K562 (cell line): ENCODE results near the gene UBFD1. TPM values are rescaled to one million over a fixed set of nuclear protein-coding genes. Genes with fewer than 3 reads are reported as not detected.

Source experiments
- ATF1 ChIP-seq, 2 experiments: fragments of 450-650 bp in 1 of 2; IDR thresholded peaks; 2 replicates each; pipeline ENCODE4 v1.6.1; 2016; ENCODE audit warnings: missing compliant biosample characterization in 1 of 2, missing genetic modification characterization in 1 of 2
- CBX5 ChIP-seq: IDR thresholded peaks from 2 replicates; pipeline ENCODE4 v1.6.1; 2014; ENCODE audit warnings: low read depth, borderline replicate concordance
- CTCF ChIP-seq, 3 experiments: IDR thresholded peaks in 2 of 3; conservative IDR thresholded peaks in 1 of 3; 2 replicates each; pipeline ENCODE4 v1.5.1; 2011 to 2012; ENCODE audit warnings: low read length in 3 of 3, mild to moderate bottlenecking in 3 of 3, control low read depth in 2 of 3, improper control_type of control experiment in 1 of 3, inconsistent platforms in 1 of 3, low read depth in 1 of 3, mixed read lengths in 1 of 3, moderate library complexity in 1 of 3; ENCODE audit not compliant: insufficient read depth in 2 of 3
- MED1 ChIP-seq: sonication (generic); formaldehyde crosslinking; IDR thresholded peaks from 2 replicates; pipeline ENCODE4 v1.8.1; 2023; ENCODE audit warnings: missing genetic modification reagents, borderline replicate concordance
- MYC ChIP-seq, 2 experiments: fragments of 250-450 bp in 1 of 2; sonication (Bioruptor Pico) in 1 of 2; IDR thresholded peaks; 2 replicates each; pipeline versions ENCODE4 v1.5.1 to v1.6.1; 2012 to 2021; ENCODE audit warnings: low read depth in 2 of 2, borderline replicate concordance in 1 of 2, improper control_type of control experiment in 1 of 2, low read length in 1 of 2, mild to moderate bottlenecking in 1 of 2, moderate library complexity in 1 of 2
- NR4A1 ChIP-seq, 2 experiments: fragments of 250-450 bp in 1 of 2; fragments of 450-650 bp in 1 of 2; sonication (Bioruptor Pico) in 1 of 2; IDR thresholded peaks; 2 replicates each; pipeline versions ENCODE4 v1.4.0 to v1.6.1; 2016 to 2020; ENCODE audit warnings: mild to moderate bottlenecking in 2 of 2, missing compliant biosample characterization in 1 of 2, missing genetic modification characterization in 1 of 2, moderate library complexity in 1 of 2
- NRF1 ChIP-seq, 2 experiments: fragments of 450-650 bp; IDR thresholded peaks in 1 of 2; conservative IDR thresholded peaks in 1 of 2; 2 replicates each; pipeline ENCODE4 v1.6.1; 2014; ENCODE audit warnings: mild to moderate bottlenecking in 2 of 2
- PCBP1 ChIP-seq: fragments of 200-400 bp; formaldehyde crosslinking; IDR thresholded peaks from 2 replicates; pipeline ENCODE4 v1.6.1; 2018; ENCODE audit warnings: mild to moderate bottlenecking, low read depth, low read length; ENCODE audit not compliant: poor library complexity, severe bottlenecking
- PCBP2 ChIP-seq: fragments of 200-400 bp; formaldehyde crosslinking; IDR thresholded peaks from 2 replicates; pipeline ENCODE4 v1.6.1; 2018; ENCODE audit warnings: low read length, low read depth, mild to moderate bottlenecking, moderate library complexity; ENCODE audit not compliant: poor library complexity, severe bottlenecking
- POU5F1 ChIP-seq: fragments of 150-350 bp; IDR thresholded peaks from 2 replicates; pipeline ENCODE4 v1.6.1; 2014; ENCODE audit warnings: borderline replicate concordance, low read length, low read depth, mild to moderate bottlenecking; ENCODE audit not compliant: partially characterized antibody
- RUNX1 ChIP-seq: sonication (generic); IDR thresholded peaks from 2 replicates; pipeline ENCODE4 v1.6.1; 2016; ENCODE audit warnings: antibody characterized with exemption, low read depth
- USF1 ChIP-seq: sonication (generic); formaldehyde crosslinking; IDR thresholded peaks from 2 replicates; pipeline ENCODE4 v1.9.0; 2022; ENCODE audit warnings: mild to moderate bottlenecking, missing genetic modification reagents
- XRCC4 ChIP-seq: IDR thresholded peaks from one replicate; pipeline ENCODE4 v1.6.1; 2011; ENCODE audit not compliant: insufficient read depth, insufficient read length; ENCODE audit errors: extremely low read depth
- polyA plus RNA-seq, 8 experiments: library from polyadenylated mRNA; depleted of rRNA in 4 of 8; stranded (reverse) in 5 of 8; unstranded in 3 of 8; fragments of >200 nt; fragmentation: Nextera tagmentation in 2 of 8; fragmentation: Illumina TruSeq in 1 of 8; extraction: Ambion mirVana in 2 of 8; extraction: Trizol in 1 of 8; gene quantifications; 2 replicates each; pipeline versions ENCODE4 v1.2.1 to v1.2.3, GENCODE V29; 2011 to 2014; ENCODE audit warnings: inconsistent platforms in 1 of 8, missing spikeins in 1 of 8
- total RNA-seq, 7 experiments: library from RNA; depleted of rRNA in 6 of 7; stranded (reverse); fragments of >200 nt in 6 of 7; fragmentation: Illumina TruSeq in 2 of 7; extraction: Trizol in 2 of 7; gene quantifications; 2 replicates each; pipeline versions ENCODE4 v1.2.1 to v1.2.3, GENCODE V29; 2011 to 2021; ENCODE audit warnings: low replicate concordance in 1 of 7
- TF ChIP-seq, protein P1 (sequence below): IDR thresholded peaks from 3 replicates; pipeline ENCODE4 v1.6.1; 2011; ENCODE audit warnings: borderline replicate concordance, mild to moderate bottlenecking, moderate library complexity; ENCODE audit not compliant: insufficient read length; ENCODE audit errors: extremely low read depth
- TF ChIP-seq, protein P2 (sequence below): fragments of 250-450 bp; sonication (Bioruptor Pico); IDR thresholded peaks from 2 replicates; pipeline ENCODE4 v1.9.0; 2021; ENCODE audit warnings: mild to moderate bottlenecking, inconsistent platforms

The UBFD1 gene
- total and polyA plus RNA-seq, 9 of the 15 experiments (the other 6 are each of a cell fraction or from before 2014, with no cell fraction given): 10.7 to 66.2 (median 34.0) TPM

DNA sequence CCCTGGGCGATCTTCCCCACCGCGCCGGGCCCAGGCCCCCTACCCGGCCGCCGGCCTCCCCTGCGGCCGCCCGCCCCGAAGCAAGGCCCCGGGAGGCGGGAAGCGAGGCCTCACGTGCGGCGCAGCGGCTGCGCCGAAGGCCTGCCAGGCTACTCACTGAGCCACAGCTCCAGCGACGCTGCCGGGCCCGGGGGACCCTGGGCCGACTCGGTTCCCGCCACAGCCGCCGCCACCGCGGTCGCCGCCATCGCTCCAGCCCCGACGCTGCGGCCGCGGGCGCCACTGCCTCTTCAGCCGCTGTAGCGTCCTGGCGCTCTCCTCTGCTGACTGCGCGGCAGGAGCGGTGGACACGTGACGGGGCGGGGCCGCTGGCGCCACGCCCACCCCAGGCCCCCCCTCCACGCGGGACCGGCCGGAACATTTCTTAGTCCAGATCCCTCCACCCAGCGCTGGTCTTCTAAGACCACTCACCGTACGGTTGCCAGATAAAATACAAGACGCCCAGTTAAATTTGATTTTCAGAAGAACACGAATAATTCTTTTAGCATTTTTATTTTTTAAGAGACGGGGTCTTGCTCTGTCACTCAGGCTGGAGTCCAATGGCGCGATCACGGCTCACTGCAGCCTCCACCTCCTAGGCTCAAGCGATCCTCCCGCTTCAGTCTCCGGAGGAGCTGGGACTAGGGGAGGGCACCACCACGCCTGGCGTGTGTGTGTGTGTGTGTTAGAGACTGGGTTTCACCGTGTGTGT is 47.2 kb upstream of the UBFD1 start, which contains the start of gene GGA2 (continued):
- TF ChIP-seq MED1 (CRISPR knock-in tag) (no peak), POU5F1 (no peak), NR4A1 (CRISPR knock-in tag; IDR thresholded peaks at IDR 0.05) (no peak), NR4A1 (tag; IDR thresholded peaks at IDR 0.05) (peak; percentile 66; the same call in 1 of the 2 replicates), PCBP1 (no peak), XRCC4 (no peak), CTCF (IDR thresholded peaks at IDR 0.05 in 2 of 3, conservative IDR thresholded peaks at IDR 0.05 in 1 of 3; ENCODE audit: insufficient read depth in 2 of 3, low read depth in 1 of 3, low read length in 3 of 3) (no peak), RUNX1 (no peak), USF1 (CRISPR knock-in tag) (peak; percentile 96), NRF1 (conservative IDR thresholded peaks at IDR 0.05 in 1 of 2, IDR thresholded peaks at IDR 0.05 in 1 of 2) (peak; percentile 56 to 61; a peak in 2 of 4 replicates), ATF1 (CRISPR knock-in tag; IDR thresholded peaks at IDR 0.05) (no peak), ATF1 (tag; IDR thresholded peaks at IDR 0.05) (peak; percentile 35), PCBP2 (no peak), CBX5 (no peak), MYC (IDR thresholded peaks at IDR 0.05; ENCODE audit: low read depth, low read length) (peak; percentile 83), MYC (CRISPR knock-in tag; IDR thresholded peaks at IDR 0.05; ENCODE audit: borderline replicate concordance, low read depth) (no peak)
- TF ChIP-seq, protein P1, sequence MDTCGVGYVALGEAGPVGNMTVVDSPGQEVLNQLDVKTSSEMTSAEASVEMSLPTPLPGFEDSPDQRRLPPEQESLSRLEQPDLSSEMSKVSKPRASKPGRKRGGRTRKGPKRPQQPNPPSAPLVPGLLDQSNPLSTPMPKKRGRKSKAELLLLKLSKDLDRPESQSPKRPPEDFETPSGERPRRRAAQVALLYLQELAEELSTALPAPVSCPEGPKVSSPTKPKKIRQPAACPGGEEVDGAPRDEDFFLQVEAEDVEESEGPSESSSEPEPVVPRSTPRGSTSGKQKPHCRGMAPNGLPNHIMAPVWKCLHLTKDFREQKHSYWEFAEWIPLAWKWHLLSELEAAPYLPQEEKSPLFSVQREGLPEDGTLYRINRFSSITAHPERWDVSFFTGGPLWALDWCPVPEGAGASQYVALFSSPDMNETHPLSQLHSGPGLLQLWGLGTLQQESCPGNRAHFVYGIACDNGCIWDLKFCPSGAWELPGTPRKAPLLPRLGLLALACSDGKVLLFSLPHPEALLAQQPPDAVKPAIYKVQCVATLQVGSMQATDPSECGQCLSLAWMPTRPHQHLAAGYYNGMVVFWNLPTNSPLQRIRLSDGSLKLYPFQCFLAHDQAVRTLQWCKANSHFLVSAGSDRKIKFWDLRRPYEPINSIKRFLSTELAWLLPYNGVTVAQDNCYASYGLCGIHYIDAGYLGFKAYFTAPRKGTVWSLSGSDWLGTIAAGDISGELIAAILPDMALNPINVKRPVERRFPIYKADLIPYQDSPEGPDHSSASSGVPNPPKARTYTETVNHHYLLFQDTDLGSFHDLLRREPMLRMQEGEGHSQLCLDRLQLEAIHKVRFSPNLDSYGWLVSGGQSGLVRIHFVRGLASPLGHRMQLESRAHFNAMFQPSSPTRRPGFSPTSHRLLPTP: no peak
- TF ChIP-seq, protein P2, sequence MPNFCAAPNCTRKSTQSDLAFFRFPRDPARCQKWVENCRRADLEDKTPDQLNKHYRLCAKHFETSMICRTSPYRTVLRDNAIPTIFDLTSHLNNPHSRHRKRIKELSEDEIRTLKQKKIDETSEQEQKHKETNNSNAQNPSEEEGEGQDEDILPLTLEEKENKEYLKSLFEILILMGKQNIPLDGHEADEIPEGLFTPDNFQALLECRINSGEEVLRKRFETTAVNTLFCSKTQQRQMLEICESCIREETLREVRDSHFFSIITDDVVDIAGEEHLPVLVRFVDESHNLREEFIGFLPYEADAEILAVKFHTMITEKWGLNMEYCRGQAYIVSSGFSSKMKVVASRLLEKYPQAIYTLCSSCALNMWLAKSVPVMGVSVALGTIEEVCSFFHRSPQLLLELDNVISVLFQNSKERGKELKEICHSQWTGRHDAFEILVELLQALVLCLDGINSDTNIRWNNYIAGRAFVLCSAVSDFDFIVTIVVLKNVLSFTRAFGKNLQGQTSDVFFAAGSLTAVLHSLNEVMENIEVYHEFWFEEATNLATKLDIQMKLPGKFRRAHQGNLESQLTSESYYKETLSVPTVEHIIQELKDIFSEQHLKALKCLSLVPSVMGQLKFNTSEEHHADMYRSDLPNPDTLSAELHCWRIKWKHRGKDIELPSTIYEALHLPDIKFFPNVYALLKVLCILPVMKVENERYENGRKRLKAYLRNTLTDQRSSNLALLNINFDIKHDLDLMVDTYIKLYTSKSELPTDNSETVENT (CRISPR knock-in tag): peak; percentile 82
